ENCODE data around the gene NDUFV3. TPM values are rescaled to one million over a fixed set of nuclear protein-coding genes. Genes with fewer than 3 reads are reported as not detected.

NDUFV3 gene
- polyA plus RNA-seq, 1 donor from 2014 or later, result 22.7 TPM

GRCh38 chr21:42858957-42859890, 33.9 kb upstream of the NDUFV3 start:
- H4K20me1 ChIP-seq (ENCODE audit: insufficient read depth), result no peaks in the 10 kb centered on the region
- no peak overlapping the region for H3K4me3 ChIP-seq (ENCODE audit: low read length)
- no peaks in the 10 kb centered on the region for H3K9me2 ChIP-seq (ENCODE audit: insufficient read depth, low read length)
- H3F3A ChIP-seq (ENCODE audit: insufficient read depth, low read length, poor library complexity, severe bottlenecking), result no peaks in the 10 kb centered on the region
- no peak overlapping the region for H2AFZ ChIP-seq (ENCODE audit: low read depth, low read length)
- no peak overlapping the region for H3K4me2 ChIP-seq (ENCODE audit: low read length)
- no peaks in the 10 kb centered on the region for H3K79me2 ChIP-seq (replicated peaks; ENCODE audit: insufficient read depth, low read length)
- H3K9me3 ChIP-seq (ENCODE audit: low read length), result no peaks in the 10 kb centered on the region
- peaks cover 8% of the 10 kb centered on the region for H3K36me3 ChIP-seq (ENCODE audit: insufficient read depth, low read length)
- no peak for TF ChIP-seq TAF1 (IDR thresholded peaks at IDR 0.05; ENCODE audit: low read depth)
- TF ChIP-seq POLR2AphosphoS5 (IDR thresholded peaks at IDR 0.05), result no peak
- TF ChIP-seq, protein P1, sequence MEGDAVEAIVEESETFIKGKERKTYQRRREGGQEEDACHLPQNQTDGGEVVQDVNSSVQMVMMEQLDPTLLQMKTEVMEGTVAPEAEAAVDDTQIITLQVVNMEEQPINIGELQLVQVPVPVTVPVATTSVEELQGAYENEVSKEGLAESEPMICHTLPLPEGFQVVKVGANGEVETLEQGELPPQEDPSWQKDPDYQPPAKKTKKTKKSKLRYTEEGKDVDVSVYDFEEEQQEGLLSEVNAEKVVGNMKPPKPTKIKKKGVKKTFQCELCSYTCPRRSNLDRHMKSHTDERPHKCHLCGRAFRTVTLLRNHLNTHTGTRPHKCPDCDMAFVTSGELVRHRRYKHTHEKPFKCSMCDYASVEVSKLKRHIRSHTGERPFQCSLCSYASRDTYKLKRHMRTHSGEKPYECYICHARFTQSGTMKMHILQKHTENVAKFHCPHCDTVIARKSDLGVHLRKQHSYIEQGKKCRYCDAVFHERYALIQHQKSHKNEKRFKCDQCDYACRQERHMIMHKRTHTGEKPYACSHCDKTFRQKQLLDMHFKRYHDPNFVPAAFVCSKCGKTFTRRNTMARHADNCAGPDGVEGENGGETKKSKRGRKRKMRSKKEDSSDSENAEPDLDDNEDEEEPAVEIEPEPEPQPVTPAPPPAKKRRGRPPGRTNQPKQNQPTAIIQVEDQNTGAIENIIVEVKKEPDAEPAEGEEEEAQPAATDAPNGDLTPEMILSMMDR (IDR thresholded peaks at IDR 0.05; ENCODE audit: poor library complexity, severe bottlenecking), result no peak
- TF ChIP-seq MXI1 (conservative IDR thresholded peaks at IDR 0.05; ENCODE audit: poor library complexity, severe bottlenecking), result no peak
- no peak for TF ChIP-seq REST (IDR thresholded peaks at IDR 0.05; ENCODE audit: borderline replicate concordance)
- TF ChIP-seq EZH2 (IDR thresholded peaks at IDR 0.05; ENCODE audit: borderline replicate concordance, insufficient read depth, low read length, poor library complexity, severe bottlenecking), result no peak
- no peak for TF ChIP-seq RAD21 (conservative IDR thresholded peaks at IDR 0.05)
- no peak for TF ChIP-seq SMC3 (conservative IDR thresholded peaks at IDR 0.05; ENCODE audit: poor library complexity)
- TF ChIP-seq EP300 (conservative IDR thresholded peaks at IDR 0.05; ENCODE audit: poor library complexity, severe bottlenecking), result no peak
- no peaks in the 10 kb centered on the region for H3K27me3 ChIP-seq (ENCODE audit: insufficient read depth, low read depth, low read length)
- H3K27ac ChIP-seq (ENCODE audit: low read length), result no peak overlapping the region
- H3K9ac ChIP-seq (ENCODE audit: low read length), result no peak overlapping the region

GRCh38 chr21:42859891-42860230, 33.2 kb upstream of the NDUFV3 start:
- Histone ChIP-seq H3K9ac (ENCODE audit: low read length) (no peak overlapping the region), H2AFZ (ENCODE audit: low read depth, low read length) (no peak overlapping the region), H3K4me3 (ENCODE audit: low read length) (no peak overlapping the region), H3K9me2 (ENCODE audit: insufficient read depth, low read length) (no peaks in the 10 kb centered on the region), H3K9me3 (ENCODE audit: low read length) (no peaks in the 10 kb centered on the region), H3K79me2 (replicated peaks; ENCODE audit: insufficient read depth, low read length) (no peaks in the 10 kb centered on the region), H3K36me3 (ENCODE audit: insufficient read depth, low read length) (peaks cover 8% of the 10 kb centered on the region), H3K27me3 (ENCODE audit: insufficient read depth, low read depth, low read length) (no peaks in the 10 kb centered on the region), H3F3A (ENCODE audit: insufficient read depth, low read length, poor library complexity, severe bottlenecking) (no peaks in the 10 kb centered on the region), H3K4me2 (ENCODE audit: low read length) (no peak overlapping the region), H3K27ac (ENCODE audit: low read length) (no peak overlapping the region), H4K20me1 (ENCODE audit: insufficient read depth) (no peaks in the 10 kb centered on the region)
- TF ChIP-seq REST (IDR thresholded peaks at IDR 0.05; ENCODE audit: borderline replicate concordance), result no peak
- TF ChIP-seq EZH2 (IDR thresholded peaks at IDR 0.05; ENCODE audit: borderline replicate concordance, insufficient read depth, low read length, poor library complexity, severe bottlenecking), result no peak
- TF ChIP-seq RAD21 (conservative IDR thresholded peaks at IDR 0.05), result no peak
- no peak for TF ChIP-seq MXI1 (conservative IDR thresholded peaks at IDR 0.05; ENCODE audit: poor library complexity, severe bottlenecking)

Data from neural cell (in vitro differentiated cells).